Measurements from ENCODE around the gene DYNC1I1. TPM values are rescaled to one million over a fixed set of nuclear protein-coding genes. Genes with fewer than 3 reads are reported as not detected.
"Not testable (repeated sequence)": the region's sequence is repeated elsewhere in the genome, so short reads cannot be mapped to it uniquely, and the experiment has no call there.

The DYNC1I1 gene
- polyA plus RNA-seq, 10 donors = 0.43 to 1.6 (median 0.81) TPM

GRCh38 chr7:95907337-95907736 lies 135.0 kb downstream of the DYNC1I1 start:
- no peak for DNase-seq

GRCh38 chr7:95908499-95908898 lies 136.1 kb downstream of the DYNC1I1 start:
- DNase-seq = no peak

- DNase-seq = no peak
These were observed 138.0 kb downstream of the DYNC1I1 start for GRCh38 chr7:95910341-95910740.

DNA sequence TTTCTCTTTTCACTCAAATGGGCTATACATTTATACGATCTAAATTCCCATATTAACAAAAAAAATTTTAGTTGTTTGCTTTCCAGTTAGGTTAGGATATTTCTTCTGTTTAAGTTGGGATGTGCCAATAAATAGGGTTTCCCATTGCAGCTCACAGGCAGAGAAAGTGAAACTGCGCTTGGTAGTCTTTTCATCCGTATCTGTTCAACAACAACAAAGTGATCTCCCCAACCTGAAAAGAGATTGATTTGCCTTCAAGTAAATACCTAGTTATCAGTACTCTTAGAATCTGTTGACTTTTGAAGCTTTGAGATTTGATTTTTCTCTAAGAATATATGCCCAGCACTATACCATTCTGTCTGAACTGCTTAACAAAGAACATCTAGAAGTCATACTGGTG lies 143.4 kb downstream of the DYNC1I1 start:
- DNase-seq = no peak

DNA sequence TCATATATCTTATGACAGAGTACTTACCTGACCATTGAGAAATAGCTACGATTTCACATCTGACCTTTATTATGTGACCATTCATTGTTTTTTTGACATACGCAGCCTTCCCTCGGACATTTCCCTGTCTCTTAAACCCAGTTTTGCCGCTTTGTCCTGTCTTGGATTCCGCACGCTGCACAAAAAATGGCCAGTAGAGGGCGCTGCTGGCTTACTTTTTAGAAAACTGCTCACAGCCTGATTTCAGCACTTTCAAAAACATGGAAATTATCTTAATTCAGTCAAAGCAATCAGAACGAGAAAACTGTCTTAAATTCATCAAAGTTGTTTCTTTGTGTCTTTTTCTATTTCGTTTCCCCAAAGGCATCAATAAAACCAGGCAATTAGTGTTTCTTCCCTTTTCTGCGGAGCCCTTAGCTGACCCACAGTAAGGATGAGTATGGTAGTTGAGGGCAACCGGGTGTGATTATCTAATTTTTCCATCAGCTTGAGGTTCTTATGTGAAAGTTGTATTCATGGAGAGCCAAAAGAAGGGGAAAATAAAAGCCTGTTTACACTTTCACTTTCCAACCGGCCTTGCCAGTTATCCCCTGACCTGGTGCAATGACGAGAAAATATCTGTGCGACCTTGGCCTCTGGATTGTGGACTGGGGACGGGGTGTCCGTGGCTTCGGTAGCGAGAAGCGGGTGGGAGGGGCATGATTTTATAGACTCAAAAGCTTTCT lies 144.4 kb downstream of the DYNC1I1 start:
- peak; percentile 59 to 86 (median 82) for DNase-seq

DNA sequence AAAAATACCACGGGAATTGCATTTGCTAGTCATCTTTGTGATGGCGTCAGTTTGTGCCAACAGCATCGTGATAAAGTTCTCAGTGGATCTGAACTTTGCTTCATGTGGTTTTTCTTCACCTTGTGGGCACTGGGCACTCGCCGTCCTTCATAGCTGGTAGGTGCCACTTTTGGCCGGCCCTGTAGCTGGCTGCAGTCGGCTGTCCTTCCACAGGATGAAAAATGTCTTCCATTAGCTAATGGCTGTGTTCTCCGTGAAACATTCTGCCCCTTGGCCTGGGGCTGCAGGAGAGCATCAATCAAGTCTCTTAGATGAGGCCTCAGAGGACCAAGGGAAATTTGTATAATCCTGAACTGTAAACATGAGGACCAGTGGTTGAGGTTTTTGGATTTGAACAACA lies 145.3 kb downstream of the DYNC1I1 start:
- DNase-seq = no peak

DNA sequence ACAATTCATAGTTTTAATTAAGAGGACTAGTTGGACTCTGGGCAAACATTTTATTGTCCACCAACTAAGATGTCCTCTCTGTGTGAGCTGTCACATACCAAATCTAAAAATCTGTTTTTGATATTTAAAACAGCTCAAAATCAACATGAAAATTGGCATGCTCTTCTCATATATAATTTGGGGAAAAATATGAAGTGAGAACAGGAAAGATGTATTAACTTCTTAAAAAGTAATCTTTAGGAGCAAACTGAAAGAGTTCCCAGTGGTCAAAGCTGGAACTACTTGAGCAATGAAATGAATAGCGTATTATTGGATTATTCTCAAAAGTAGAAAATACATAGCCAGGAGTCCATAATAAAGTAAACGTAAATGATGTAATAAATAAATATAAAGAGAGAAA lies 147.2 kb downstream of the DYNC1I1 start:
- DNase-seq = no peak

DNA sequence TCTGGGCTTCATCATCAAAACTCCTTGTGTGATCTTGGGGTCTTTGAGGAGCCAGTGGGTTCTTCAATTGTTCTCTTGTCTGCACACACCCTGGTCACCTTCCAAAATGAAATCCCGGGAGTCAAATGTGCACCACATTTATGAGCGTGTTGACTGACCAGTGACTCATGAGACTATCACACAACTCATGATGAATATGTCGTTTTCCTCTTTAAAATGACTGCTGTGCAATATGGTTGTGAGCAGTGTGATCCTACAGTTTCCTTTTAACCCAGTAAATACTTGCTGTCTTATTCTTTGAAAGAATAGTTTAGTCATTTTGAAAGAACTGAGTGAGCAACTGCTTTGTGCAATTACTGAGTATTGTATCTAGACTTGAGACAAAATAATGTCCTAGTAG lies 149.2 kb downstream of the DYNC1I1 start:
- DNase-seq = peak in 1 of 3 donors; percentile 4

GRCh38 chr7:95922191-95922590 lies 149.8 kb downstream of the DYNC1I1 start:
- peak in 1 of 3 donors; percentile 7 for DNase-seq

GRCh38 chr7:95925236-95925635 lies 152.9 kb downstream of the DYNC1I1 start:
- DNase-seq = no peak

DNA sequence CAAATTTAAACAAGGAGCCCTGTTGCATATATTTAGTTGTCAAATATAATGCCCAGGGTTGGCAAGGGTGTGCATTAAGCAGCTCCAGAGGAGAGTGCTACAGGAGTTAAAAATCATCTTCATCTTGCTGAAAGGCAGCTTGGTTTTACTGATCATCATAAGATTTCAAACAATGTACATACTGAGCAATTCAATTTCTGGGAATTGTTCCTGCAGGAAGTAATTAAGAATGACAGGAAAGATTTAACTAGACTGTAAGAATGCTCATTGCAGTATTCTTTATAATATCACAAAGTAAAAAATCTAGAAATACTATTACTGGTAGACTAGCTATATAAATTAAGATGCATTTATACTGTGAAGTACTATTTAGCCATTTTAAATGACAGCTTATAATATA lies 153.6 kb downstream of the DYNC1I1 start:
- DNase-seq = no peak

DNA sequence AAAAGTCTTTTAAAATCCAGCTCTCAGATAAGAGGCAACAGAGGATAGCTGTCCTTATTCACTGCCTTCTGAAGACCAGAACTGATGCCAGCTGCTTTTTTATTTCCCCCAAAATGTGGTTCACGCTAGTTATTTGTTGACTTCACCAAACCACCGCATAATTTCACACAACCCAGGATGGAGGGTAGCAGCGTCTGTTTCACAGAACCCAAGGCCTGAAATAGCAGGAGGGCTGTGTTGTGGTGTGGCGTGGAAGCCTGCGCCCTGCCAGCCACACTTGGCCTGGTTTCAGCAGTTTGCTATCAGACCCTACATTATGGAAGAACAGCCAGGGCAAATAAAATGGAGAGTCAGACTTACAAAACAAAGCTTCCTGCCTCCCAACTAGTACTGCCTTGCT lies 155.4 kb downstream of the DYNC1I1 start:
- no peak for DNase-seq

DNA sequence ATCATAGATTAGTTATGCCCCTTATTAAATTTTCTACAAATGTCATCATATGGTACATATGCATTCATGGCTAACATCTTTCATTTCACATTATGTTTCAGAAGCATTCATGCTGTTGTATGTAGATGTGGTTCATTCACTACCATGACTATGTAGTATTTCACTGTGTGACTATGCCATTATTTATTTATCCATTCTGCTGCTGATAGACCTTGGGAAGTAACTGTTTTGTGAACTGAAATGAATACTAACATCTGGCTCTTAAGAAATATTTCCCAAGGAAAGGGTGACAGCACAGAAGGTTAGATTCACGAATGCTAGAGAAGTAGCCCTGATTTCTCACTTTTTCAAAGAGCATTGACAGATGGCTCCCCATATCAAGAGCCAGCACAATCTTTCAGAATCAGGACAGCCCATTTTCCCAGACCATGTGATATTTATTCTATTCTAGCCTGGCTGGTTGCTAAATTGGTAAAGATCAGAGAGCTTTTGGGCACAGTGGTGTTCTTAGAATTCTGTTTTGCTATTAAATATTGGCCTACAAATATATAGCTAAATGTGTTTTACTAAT lies 157.4 kb downstream of the DYNC1I1 start:
- no peak for DNase-seq

DNA sequence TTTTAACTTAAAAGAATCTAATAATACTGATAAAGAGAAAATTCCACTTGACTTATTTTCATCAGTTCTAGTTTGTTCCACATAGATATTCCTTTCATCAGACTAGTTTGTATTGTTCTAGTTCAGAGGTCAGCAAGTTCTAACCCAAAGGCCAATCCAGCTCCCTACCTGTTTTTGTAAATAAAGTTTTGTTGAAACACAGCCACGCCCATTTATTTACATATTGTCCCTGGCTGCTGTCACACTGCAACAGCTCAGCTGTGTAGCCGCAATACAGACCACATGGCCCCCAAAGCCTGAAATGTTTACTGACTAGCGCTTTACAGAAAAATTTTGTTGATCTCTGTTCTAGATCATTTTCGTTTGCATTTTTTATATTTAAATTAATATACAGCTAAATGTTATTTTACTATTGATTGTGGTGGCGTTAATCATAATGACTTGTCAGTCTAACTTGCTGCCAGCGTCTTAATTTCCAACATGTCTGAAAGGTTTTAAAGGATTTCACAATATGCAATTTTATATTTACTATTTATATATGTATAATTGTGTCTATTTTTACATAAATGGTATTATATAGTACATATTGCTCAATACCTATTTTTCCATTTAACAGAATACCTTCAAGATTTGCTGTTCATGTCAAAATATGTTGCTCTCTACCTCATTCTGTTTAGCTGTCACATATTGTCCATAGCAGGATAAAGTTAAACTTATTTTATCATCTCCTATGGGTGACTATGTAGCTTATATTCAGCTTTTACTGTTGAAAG lies 159.3 kb downstream of the DYNC1I1 start:
- no peak for DNase-seq

DNA sequence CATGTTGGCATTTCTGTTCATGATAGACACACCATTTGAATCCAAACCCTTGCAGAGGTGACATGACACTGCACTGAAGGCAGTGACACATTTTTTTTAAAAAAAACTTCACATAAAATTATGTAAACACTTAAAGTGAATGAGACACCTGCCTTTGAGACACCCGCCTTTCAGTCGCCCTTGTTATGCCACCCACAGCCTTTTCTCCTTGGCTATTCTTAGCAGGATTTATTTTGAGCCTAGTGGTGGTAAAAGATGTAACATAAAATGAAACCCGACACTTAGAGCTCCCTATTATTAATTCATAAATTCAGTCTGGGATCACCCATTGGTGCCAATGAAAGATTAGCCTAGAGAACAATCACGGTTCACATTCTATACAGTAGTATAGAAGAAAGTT lies 161.3 kb downstream of the DYNC1I1 start:
- no peak for DNase-seq

DNA sequence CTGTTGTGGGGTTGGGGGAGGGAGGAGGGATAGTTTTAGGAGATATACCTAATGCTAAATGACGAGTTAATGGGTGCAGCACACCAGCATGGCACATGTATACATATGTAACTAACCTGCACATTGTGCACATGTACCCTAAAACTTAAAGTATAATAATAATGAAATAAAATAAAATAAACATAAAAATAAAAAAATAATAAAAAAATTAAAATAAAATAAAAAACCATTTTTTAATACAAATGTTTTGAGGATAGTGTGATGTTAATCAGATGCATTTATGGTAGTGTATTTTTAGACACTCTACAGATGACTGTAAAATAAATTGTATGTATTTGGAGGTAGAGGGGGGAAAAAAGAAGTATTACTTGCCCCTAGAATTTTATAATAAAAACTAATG lies 172.5 kb downstream of the DYNC1I1 start:
- not testable (repeated sequence) for DNase-seq

- DNase-seq = no peak
These were observed 178.3 kb downstream of the DYNC1I1 start for GRCh38 chr7:95950698-95951097.

- DNase-seq = peak in 1 of 3 donors; percentile 43
These were observed 179.2 kb downstream of the DYNC1I1 start for GRCh38 chr7:95951531-95951930.

GRCh38 chr7:95951997-95952795 lies 179.8 kb downstream of the DYNC1I1 start:
- no peak for DNase-seq

DNA sequence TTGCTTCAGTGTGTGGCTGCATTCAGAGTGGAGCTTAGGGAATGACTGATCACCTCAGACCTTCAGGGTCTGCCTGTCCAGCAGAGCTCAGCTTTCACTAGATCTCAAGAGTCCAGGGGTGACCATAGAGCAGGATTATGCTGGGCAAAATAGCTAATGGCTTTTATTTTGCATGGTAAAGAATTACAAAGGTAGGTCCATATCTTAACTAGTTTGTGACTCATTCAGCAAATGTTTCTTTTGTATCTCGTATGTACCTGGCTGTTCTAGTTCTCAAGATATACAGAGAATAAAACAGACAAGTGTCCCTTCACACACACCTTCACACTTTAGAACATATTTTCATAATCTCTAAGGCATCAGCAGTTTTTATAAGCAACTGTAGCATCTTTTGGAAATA lies 180.5 kb downstream of the DYNC1I1 start:
- DNase-seq = no peak

DNA sequence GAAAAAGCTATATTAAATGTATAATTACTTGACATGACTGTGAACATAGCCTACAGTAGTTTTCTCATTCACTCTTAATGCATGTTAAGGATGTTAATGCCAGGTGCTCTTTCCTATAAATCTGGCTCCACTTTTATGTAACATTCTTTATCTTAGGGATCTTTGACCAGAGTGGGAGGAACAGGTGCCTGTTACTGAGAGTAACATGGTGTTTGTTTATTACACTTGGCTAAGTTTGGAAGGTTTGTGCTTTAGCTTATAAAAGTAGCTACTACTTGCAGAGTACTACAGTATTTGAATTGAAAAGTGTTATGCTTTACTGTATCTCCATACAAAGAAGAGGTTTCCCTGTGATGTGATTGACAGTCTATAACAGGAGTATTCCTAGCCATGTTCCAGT lies 183.4 kb downstream of the DYNC1I1 start:
- DNase-seq = no peak

- DNase-seq = no peak
These were observed 185.2 kb downstream of the DYNC1I1 start for GRCh38 chr7:95957510-95957909.
